Epithelial cell of alveolus of lung (primary cell): ENCODE results near the gene RAB4B. TPM values are rescaled to one million over a fixed set of nuclear protein-coding genes. Genes with fewer than 3 reads are reported as not detected.

Experiments
- total RNA-seq: library from RNA; depleted of rRNA; stranded (reverse); fragments of >200 nt; gene quantifications from 2 replicates; pipeline ENCODE4 v1.2.1, GENCODE V29; 2015

Gene RAB4B
- total RNA-seq: 15.6 and 25.0 TPM in 2 replicates

GRCh38 chr19:40777937-40778705 is at the start of gene RAB4B:
Gene RAB4B, plus strand, starts transcription at chr19:40778247. Its CDS starts 129 bp downstream, at chr19:40778376.

GRCh38 chr19:40750058-40750873 is 27.8 kb upstream of the RAB4B start, which contains the start of gene ACTMAP:
Gene ACTMAP, minus strand, starts transcription at chr19:40750477. Its CDS starts 674 bp downstream, at chr19:40749803.

GRCh38 chr19:40750874-40751537 is 27.0 kb upstream of the RAB4B start, which contains the start of gene SNRPA:
Gene SNRPA, plus strand, starts transcription at chr19:40751203. Its CDS starts 206 bp downstream, at chr19:40751409.

GRCh38 chr19:40774916-40775631 is 3.0 kb upstream of the RAB4B start, which contains the start of gene MIA:
Gene MIA, plus strand, starts transcription at chr19:40775521. Its CDS starts 22 bp downstream, at chr19:40775543.

GRCh38 chr19:40798683-40799557 is 20.9 kb downstream of the RAB4B start, which contains the start of gene EGLN2:
Gene EGLN2, plus strand, starts transcription at chr19:40799191. Its CDS starts 1,382 bp downstream, at chr19:40800573.

Other genes with a start within 250 kb of the RAB4B start
- gene SHKBP1, start 201.4 kb upstream of the RAB4B start, total RNA-seq: 85.1 and 95.4 TPM in 2 replicates
- 78.5 and 278 TPM in 2 replicates for gene LTBP4, start 176.9 kb upstream of the RAB4B start, total RNA-seq
- 32.6 and 45.3 TPM in 2 replicates for gene NUMBL, start 87.6 kb upstream of the RAB4B start, total RNA-seq
- 23.7 and 48.1 TPM in 2 replicates for gene COQ8B, start 61.4 kb upstream of the RAB4B start, total RNA-seq
- gene ITPKC, start 61.1 kb upstream of the RAB4B start, total RNA-seq: 13.7 and 19.3 TPM in 2 replicates
- 2.2 and 11.3 TPM in 2 replicates for gene ACTMAP, start 27.8 kb upstream of the RAB4B start, total RNA-seq
- 132 and 154 TPM in 2 replicates for gene SNRPA, start 27.0 kb upstream of the RAB4B start, total RNA-seq
- gene MIA, start 2.7 kb upstream of the RAB4B start, total RNA-seq: 1.8 TPM in 1 of 2 replicates, not detected in the other
- gene EGLN2, start 20.9 kb downstream of the RAB4B start, total RNA-seq: 82.5 and 89.2 TPM in 2 replicates
- gene CYP2A6, start 72.2 kb downstream of the RAB4B start, total RNA-seq: not detected in 2 replicates
- not detected in 2 replicates for gene CYP2A7, start 104.0 kb downstream of the RAB4B start, total RNA-seq
- gene CYP2B6, start 213.0 kb downstream of the RAB4B start, total RNA-seq: not detected in 2 replicates